NOMO-1 treated with DMSO at 0.1 percent for 48 hours (cell line): ENCODE results near the gene MGMT.

Experiments used
- DNase-seq: peaks from one replicate; lab custom pipeline; 2025; ENCODE audit not compliant: unreplicated experiment; lab: John Stamatoyannopoulos, UW

Gene MGMT

DNA sequence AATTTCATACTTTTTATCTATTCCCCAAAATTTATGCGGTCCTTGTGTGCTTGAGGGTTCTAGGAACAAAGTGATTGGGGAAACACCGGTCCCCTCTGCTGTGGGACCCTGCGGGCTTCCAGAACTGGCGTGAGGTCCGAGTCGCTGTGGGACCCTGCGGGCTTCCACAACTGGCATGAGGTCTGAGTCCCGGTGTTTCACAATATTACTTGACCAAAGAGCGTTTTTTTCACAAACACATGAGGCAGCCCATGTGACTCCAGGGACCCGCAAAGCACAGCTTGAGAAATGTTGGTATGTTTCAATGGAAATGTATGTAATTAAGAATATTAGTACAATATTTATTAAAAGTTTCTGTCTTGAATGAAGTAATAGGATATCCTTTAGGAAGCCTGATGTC lies 212.2 kb downstream of the MGMT start:
- no peak for DNase-seq

DNA sequence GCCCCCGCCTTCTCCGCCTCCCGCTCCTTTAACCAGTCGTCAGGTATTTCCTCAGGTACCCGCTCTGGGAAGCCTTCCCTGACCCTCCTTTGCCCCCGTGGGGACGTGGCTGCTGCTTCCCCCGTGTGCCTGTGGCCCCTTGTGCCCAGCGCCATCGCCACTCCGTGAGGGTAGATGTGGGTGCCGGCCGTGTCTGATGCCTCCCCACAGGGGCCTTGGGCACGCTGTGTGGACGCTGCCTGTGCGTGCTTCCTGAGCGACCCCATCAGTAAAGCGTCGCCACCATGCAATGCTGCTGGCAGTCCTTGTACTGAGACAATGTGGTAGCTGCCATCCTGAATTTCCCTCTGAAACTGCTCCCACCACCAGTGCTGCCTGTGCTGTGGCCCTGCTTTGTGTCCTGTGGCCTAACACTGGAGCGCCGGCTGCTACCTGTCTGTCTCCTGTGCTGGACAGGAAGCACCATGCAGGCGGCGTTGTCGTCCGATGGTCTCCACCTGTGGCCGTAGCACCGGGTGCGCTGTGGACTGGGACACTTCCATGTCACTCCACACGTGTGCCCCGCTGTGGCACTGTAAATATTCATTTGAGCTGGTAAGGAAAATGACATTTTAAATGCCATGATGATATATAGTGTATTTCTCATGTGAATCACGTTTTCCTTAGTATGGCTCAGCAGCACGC lies 213.8 kb downstream of the MGMT start:
- DNase-seq: no peak

DNA sequence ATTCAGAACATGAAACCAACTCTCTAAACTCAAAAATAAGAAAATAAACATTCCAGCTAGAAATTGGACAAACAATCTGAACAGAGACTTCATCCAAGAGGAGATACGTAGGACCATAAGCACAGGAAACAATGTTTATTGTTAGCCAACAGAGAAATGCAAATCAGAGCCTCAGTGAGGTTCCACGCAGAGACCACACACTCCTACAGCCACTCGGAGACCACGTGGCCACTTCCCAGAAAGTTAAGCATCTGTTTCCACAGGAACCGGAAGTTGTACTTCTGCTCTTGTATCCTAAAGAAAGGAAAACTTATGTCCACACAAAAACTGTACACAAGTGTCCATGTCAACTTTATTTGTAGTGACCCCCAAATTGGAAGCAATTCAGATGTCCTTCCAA lies 214.8 kb downstream of the MGMT start:
- DNase-seq: no peak

DNA sequence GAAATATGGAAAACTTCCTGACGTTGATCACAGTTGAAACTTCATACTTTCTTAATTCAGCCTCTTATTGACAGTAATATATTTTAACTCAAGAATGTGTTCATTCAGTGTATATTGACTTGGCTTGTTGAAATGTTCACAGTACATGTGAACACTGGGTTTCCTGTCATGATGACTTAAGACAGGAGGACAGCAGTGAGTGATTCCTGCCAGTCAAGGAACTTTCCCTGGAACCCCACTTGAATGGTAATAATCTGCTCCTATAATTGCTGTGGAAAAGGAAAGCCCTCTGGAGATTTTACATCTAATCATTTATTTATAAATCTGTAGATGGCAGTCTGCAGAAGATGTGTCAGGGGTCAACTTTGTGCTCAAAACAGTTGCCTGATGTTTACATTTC lies 216.5 kb downstream of the MGMT start:
- DNase-seq: no peak

DNA sequence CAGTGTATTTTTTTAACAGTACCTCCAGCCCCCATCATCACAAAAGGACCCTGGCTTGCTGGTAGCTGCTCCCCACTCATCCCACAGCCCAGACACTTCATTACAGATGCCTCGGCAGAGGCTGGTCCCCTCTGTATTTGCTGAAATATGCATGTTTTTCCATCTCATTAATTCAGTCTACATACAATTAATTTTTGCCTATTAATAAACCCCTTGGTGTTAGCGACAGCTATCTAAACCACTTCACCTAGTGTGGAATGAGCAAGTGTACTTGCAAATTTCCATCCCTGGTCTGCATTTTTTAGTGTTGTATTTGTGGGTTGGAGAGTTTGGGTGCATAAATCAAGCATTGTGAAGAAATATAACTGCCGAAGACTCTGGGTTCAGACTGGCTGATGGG lies 216.9 kb downstream of the MGMT start:
- DNase-seq: no peak

DNA sequence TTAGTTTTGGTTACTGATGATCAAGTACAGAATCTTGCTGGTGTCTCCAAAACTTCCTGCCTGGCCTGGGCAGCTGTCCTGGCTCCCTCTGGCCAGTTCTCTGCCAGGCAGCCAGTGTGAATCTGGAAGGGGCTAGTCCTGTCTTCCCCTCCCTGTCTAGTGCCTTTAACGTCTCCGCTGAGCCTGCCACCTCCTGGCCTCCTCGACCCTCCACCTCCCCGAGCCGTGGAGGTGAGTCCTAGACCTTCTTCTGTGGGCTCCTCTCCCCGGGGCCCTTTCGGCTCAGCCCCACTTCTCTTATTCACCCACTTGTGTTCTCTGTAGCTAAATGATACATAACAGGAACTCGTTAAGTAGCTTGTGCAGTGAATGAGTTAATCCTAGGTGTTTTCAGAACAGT lies 218.2 kb downstream of the MGMT start:
- DNase-seq: no peak

DNA sequence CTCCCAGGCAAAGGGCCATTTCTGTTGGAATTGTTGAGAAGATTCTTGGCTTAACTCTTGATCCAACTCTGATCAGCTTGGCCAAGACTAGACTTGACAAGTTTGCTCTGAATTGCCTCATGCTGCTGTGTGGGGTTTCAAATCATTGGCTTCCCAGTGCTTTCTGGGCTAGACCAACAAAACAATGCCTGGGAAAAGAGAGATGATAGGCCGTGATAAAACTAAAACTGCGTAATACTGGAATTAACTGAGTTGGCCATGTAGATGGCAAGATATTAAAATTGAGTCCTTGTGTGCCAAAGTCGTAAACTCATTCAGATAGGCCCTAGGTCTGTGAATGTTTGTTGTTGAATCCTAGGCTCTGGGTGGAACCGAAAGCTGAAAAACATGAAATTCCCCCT lies 222.6 kb downstream of the MGMT start:
- no peak for DNase-seq

DNA sequence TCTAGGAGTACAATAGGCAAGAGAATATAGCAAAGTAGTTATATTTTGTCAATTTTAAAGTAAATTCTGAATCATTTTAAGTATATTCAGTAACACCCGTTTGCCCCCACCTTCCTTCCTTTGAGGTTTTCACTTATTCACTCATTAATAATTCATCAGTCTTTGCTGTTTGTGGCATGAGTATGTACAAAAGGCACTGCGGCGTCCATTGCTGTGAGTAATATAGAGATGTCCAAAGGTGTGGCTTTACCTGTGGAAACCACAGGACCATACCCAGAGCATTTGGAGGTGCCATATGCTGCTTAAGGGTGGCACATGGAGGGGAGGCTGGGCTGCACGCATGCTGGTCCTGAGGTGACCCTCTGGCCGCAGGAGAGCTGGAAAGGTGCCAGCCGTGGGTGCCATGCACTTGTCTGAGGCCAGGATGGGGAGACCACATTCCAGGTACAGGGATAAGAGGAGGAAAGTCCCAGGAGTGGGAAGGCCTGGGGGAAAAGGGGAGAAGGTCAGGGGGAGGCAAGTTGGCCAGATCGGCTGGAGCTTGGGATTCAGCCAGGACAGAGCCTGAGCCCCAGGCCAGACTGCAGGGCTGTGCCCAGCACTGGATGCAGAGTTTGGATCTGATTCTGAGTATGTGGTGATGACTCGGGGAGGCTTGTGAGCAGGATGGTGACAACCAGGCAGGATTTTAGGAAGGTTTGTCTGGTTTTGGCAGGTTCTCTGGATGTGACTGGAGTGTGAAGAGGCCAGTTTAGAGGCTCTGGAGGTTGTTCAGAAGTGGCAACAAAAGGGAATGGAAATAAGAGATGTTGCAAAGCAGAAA lies 223.4 kb downstream of the MGMT start:
- no peak for DNase-seq

DNA sequence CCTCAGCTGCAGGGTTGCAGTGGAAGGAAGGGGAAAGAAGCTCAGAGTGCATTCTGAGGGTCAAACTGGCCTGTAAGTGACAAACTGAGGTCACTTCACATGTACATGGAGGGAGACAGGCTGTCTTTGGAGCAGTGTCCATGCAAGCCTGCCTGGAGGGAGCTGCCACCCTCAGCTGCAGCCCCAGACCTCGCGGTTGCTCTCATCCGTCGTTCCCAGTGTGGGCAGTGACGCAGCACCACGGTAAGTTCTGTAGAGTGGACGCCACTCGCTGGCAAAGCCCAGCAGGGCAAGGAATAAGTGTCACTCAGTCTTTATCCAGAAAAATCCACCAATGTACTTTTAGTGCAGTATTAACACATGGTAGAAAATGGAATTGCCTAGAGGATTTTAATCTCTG lies 225.7 kb downstream of the MGMT start:
- DNase-seq: no peak

DNA sequence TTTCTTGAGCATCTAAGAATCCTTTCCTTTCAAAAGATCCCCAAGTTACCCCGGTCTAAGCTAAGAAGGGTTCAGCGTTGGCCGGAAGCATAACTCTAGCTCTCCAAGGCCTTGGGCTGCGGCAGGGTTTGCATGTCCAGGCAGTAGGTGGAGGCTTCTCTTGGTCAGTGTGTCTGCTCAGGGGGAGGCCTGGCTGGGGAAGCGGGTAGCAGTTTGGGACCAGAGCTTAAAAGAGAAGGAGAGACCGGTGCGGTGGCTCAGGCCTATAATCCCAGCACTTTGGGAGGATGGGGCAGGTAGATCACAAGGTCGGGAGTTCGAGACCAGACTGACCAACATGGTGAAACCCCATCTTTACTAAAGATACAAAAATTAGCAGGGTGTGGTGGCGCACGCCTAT lies 226.3 kb downstream of the MGMT start:
- no peak for DNase-seq

DNA sequence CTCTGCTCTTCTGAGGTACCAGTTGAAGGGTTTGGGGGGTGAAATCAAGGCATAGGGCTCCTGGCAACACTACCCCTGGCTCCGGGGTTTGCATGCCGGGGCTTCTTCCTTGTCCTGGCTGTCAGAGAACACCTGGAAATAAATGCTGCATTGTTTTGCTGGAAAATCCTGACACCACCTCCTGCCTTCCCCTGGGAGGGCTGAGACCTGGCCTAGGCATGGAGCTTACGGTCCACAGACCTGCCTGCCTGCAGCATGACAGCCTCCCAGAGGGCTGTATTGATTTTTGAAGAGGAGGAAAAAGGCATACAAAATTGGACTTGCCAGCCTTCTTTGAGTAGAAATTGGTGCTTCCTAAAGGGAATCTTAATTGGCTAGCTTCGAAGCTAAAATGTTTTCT lies 227.1 kb downstream of the MGMT start:
- DNase-seq: no peak

DNA sequence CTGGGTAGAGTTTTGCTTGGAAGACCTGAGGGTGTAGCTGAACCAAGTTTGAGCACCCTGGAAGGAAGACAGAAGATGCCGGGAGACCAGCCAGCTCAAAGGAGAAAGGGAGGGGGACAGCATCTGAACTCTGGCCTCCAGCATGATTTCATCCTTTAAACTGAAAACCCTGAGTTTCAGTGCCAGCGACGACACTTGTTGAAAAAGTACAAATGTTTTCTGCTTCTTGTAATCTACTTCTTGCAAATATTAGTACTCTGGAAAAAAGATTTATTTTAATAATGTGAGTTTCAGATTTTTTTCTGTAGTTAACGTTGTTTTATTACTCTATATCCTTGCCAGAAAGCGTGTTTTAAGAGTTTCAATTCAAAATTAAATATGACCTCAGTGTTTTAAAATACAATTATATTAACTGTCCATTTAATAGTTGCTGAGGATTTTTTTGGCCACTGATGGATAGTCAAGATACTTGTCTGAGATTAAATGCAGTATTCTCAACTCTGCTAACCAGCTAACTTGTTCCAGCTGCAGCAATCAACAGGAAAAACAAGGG lies 227.7 kb downstream of the MGMT start:
- DNase-seq: no peak

DNA sequence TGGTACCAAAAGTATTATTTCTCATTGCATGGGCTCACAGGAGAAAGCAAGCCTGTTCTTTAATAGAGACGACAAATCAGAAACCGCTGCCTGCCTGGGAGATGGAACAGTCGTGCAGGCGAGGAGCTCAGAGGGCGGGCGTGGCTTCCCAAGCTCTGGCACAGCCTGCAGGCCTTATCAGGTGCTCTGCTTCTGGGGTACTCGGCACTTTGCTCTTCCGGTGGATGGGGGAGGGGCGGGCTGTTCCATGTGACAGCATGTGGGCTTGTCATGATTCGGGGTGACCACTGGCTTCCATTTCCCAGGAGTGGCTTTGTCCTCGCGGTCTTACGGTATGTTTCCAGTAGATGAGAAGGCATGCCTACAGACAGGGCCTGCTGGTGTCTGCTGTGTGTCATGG lies 228.6 kb downstream of the MGMT start:
- DNase-seq: no peak

DNA sequence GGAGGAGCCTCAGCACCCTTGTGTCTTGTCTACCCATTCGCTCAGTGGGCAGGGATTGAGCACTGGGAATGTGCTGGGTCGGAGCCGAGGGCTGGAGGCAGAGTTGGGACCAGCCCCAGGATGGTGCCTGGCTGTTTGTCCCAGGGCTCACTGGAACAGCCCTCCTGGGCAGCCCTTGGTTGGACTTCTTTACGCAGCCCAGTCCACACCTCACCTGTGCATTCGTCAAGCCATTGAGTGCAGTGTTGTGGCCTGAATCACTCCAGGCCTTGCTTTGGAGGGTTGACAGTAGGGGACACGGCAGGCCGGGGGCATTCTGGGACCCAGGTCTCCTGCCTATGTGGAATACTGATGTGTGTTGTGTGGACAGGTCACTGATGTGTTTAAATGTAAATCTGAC lies 229.6 kb downstream of the MGMT start:
- no peak for DNase-seq

DNA sequence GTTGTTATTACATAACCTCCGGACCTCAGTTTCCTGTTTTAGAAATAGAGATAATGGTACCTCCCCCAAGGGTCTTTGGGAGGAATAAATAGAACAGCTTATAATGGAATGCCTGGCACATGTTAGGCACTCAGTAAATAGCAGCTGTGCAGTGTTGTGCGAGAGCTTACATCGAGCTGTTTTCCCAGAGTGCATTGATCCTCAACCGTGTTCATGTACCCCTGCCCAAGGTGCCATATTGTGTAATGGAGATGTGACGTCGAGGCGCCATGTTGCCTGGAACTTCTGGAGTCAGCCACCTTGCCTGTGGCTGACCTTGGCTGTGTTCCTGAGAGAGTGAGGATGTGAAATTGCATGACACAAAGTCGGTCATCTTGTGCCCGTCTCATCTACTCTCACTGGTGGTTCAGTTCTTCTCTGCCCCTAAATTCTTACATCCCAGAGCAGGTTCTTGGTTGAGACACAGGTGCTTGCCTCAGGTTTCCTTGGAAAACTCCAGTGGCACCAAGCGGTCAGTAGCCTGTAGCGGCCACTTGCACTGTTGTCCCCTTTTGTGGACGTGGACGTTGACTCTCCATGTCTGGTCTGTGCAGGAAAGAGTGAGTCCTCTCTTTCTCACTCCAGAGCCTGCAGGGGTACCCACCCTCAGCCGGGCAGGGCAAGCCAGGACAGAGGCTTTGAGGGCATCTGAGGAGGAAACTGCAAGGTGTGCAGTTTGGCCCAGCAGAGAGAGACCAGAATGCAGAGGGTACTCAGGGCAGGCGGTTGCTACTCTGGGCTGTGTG lies 230.6 kb downstream of the MGMT start:
- DNase-seq: no peak

DNA sequence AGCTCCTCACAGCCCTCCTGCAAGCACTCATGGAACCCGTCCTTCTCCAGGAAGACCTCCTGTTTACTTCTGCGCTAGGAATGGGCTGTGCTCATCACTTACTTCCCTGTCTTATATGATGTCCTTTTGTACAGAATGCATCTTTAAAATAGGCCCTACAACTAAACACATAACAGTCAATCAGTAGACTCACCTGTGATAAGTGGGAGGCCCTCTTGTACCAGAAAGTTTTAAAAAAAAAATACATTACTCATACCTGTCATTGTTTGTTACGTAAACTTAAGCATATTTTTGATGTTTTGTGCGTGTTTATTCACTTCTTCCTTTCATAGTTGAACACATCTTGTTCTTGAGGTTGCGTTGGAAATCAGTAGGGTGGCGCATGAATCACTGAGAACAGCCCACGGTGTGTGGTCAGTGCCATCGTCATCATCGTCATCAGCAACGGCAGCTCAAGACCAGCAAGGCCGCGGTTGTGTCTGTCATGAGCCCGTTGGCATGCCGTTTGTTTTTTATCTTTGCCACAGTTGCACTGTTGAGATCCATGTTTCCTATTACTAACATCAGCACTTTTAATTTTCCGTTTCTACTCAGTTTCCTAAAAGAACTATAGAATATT lies 232.8 kb downstream of the MGMT start:
- no peak for DNase-seq

DNA sequence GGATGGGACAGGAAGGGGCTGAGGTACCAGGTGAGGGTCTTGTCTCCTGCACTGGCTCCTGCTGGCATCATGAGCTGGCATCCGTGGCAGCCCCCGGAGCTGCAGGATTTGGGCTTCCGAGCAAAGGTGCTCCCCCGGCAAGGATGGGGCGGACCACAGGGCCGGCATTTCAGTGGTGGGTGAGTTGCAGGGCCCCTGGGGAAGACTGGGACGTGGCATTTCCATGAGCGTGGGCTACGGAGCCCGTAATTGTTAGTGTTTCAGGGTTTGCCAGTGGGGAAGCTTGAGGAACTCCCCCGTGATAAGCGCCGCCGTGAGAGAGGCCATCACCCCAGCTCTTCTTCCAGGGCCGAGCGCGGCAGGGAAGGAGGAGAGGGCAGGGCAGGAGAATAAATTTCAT lies 235.6 kb downstream of the MGMT start:
- DNase-seq: no peak

DNA sequence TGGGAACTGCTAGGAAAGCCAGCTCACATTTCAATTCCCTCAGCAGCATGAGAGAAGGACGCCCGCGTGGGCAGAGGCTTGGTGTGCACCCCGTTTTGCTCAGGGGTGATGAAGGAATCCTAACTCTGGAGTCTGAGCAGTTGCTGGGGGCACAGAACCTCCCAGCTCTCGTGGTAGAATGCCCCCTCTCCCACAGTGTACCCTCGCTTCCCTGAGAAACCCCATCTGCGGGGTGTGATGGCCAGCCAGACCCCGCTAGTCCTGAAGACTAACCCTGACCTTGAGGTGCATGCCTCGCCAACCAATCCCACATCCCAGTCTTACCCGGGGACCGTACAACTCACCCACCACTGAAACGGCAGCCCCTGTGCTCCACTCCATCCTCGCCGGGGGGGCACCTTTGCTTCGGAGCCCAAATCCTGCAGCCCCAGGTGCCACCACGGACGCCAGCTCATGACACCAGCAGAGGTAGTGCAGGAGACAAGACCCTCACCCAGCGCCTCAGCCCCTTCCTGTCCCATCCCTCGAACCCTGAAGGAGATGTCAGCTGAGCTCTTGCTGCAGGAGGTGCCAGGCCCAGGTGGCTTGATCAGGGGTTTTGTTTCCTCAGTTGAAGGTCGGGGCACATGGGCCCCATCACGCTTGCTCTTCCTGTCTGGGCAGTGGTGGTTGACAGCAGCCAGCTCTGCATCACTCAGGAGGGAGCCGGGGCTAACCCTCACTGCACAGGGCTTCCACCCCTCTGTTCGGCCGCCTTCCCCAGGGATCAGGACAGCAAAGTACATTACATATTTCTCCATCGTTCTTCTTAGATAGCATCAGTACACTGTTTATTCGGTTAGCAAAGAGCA lies 236.5 kb downstream of the MGMT start:
- DNase-seq: no peak

DNA sequence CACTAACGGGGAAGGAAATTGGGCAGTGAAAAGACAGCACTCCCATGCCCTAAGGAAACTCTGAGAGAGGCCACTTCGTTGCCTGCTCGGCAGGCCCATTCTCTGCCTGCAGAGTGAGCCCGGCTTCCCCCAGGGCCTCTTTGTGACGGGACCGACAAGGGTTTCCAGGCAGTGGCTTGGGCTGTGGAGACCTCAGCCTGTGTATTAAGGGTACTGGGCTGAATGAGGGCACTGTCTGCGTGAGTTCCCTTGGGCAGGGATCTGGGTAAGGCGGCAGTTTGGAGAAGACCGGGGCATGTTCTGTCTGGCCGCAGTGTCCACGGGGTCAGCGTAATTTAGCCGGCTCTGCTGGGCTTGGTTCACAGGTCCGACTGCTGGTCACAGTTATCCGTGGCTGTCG lies 237.2 kb downstream of the MGMT start:
- DNase-seq: no peak

DNA sequence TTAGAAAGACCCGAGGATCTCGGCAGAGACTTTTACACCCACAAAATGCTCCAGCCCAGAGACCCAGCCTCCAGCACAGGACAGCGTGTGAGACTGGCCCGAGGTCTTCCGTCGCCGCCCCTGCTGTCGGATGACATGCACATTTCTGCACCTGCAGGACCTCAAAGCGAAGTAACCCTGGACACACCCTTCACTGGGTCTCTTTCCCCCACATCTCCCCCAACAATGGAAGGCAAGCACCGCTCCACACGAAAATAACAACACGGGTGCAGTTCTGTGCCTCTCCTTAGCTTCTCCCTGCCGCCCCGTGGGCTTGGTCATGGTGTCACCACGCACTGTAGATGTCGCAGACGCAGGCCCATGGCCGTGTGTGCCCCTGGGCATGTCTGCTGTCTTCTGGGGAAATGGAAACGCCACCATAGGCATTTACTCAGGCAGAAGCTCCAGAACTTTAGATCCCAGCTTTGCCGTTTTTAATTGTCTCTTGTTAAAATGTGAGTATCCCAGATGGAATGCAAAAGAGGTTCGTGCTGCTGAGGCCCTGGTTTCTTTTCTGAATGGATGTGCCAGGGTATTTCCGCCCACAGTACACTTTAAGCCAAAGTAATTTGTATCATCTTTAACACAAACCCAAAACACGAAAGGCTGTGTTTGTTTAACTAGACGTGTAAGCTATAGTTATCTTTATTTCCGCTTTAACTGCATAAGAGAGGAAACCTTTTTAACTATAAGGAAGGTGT lies 237.9 kb downstream of the MGMT start:
- no peak for DNase-seq
